Motor neuron (in vitro differentiated cells): ENCODE measurements around the gene TIMM8A. TPM values are rescaled to one million over a fixed set of nuclear protein-coding genes. Genes with fewer than 3 reads are reported as not detected.
"Not testable (repeated sequence)": the region's sequence is repeated elsewhere in the genome, so short reads cannot be mapped to it uniquely, and the experiment has no call there.

Source experiments
- ATAC-seq, 8 experiments: fragments of 200-7000 bp; cut with Tn5 transposase; replicated peaks in 6 of 8; 2 replicates each; pipeline ENCODE4 v1.8.0; 2021; ENCODE audit warnings: mild to moderate bottlenecking in 8 of 8, moderate library complexity in 8 of 8
- H3K27ac ChIP-seq, 2 donors: fragments of 250-450 bp; sonication (Bioruptor Pico); 2 replicates each; pipeline ENCODE4 v1.9.0; 2021; ENCODE audit warnings: antibody characterized with exemption in 2 of 2, mild to moderate bottlenecking in 2 of 2, moderate library complexity in 1 of 2
- H3K4me1 ChIP-seq, 2 donors: fragments of 250-450 bp; sonication (Bioruptor Pico); replicated peaks in 1 of 2; 2 replicates each; pipeline ENCODE4 v1.6.1; 2021; ENCODE audit warnings: antibody characterized with exemption in 2 of 2, mild to moderate bottlenecking in 2 of 2, moderate library complexity in 1 of 2
- H3K4me3 ChIP-seq, 5 donors: fragments of 250-450 bp; sonication (Bioruptor Pico); 2 replicates each; pipeline ENCODE4 v1.9.0; 2021; ENCODE audit warnings: antibody characterized with exemption in 5 of 5, mild to moderate bottlenecking in 5 of 5, moderate library complexity in 4 of 5
- WGBS, 10 experiments: fragments of 450-650 bp; shearing (Covaris generic); methylation state at CpG; one replicate each; pipeline ENCODE4 v1.0.0; 2022; 5-methylcytosine and 5-hydroxymethylcytosine counted together
- in situ Hi-C, 9 experiments: fragments of 400-800 bp; cut with MboI; loops; one replicate each; pipeline ENCODE4 v1.15.0; 2021; ENCODE audit warnings: low sequenced_read_pairs in 9 of 9, low pct_unique_long_range_greater_than_20kb in 2 of 9; ENCODE audit not compliant: unreplicated experiment in 9 of 9
- total RNA-seq, 8 experiments: library from RNA; unstranded; fragments of 300-600 nt; gene quantifications; 2 replicates each; pipeline versions ENCODE4 v1.2.3 to v1.2.4, GENCODE V29; 2022

The TIMM8A gene
- total RNA-seq, 8 experiments from 2014 or later: 7.2 to 30.0 (median 12.6) TPM

- 58 to 100% (median 94%) methylated on average over 1 to 4 of the region's 4 CpGs; no CpG with 5 or more reads in 3 of the 10 experiments for WGBS, 10 experiments
- in situ Hi-C loops: no loop called here
- Histone ChIP-seq H3K27ac (no peak overlapping the region), H3K4me3 (no peak overlapping the region), H3K4me1 (no peaks in the 10 kb centered on the region)
- no peak for ATAC-seq
Measured at GRCh38 chrX:101337776-101338271, 10.7 kb downstream of the TIMM8A start.

- ATAC-seq, H3K4me3 ChIP-seq, H3K4me1 ChIP-seq, in situ Hi-C loops, H3K27ac ChIP-seq: not testable (repeated sequence)
- WGBS, 10 experiments: 60 to 90% (median 80%) methylated on average over 1 to 6 of the region's 7 CpGs; no CpG with 5 or more reads in 5 of the 10 experiments
Measured at GRCh38 chrX:101334310-101334709, 14.2 kb downstream of the TIMM8A start.

DNA sequence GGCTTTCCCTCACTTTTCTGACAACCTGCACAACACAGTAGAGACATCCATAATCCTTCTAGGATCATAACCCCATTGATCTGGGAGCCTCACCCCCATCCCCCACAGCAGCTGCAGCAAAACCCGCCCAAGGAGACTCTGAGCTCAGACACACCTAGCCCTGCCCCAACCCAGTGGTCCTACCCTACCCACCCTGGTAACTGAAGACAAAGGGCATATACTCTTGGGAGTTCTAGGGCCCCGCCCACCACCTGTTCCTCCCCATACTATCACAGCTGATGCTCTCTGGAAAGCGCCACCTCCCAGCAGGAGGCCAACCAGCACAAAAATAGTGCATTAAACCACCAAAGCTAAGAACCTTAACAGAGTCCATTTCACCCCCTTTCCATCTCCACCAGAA is 21.9 kb downstream of the TIMM8A start:
- H3K4me3 ChIP-seq, H3K4me1 ChIP-seq, ATAC-seq, in situ Hi-C loops, H3K27ac ChIP-seq: not testable (repeated sequence)
- 43% methylated on average over 1 of the region's 3 CpGs; no CpG with 5 or more reads in 9 of the 10 experiments for whole genome bisulfite sequencing, 10 experiments

GRCh38 chrX:101303790-101304189 is 44.8 kb downstream of the TIMM8A start:
- WGBS, 10 experiments: 17 to 100% (median 73%) methylated on average over 1 of the region's 1 CpG; no CpG with 5 or more reads in 6 of the 10 experiments
- in situ Hi-C loops: no loop called here

More at GRCh38 chrX:101303790-101304189, 44.8 kb downstream of the TIMM8A start:
- H3K4me1 ChIP-seq: no peaks in the 10 kb centered on the region
- no peak overlapping the region for H3K27ac ChIP-seq
- no peak for ATAC-seq
- H3K4me3 ChIP-seq: no peak overlapping the region

Other genes starting within 250 kb of the TIMM8A start
- gene DRP2, start 129.0 kb downstream of the TIMM8A start, total RNA-seq: 1 to 10 TPM in 5 of 8 experiments, under 1 TPM in 2, not detected in 1; 0.27 to 5.3 (median 1.9) TPM
- 1 to 10 TPM in 1 of 8 experiments, under 1 TPM in 7; 0.07 to 1.7 (median 0.22) TPM for gene TAF7L, start 57.4 kb downstream of the TIMM8A start, total RNA-seq
- gene BTK, start 37.4 kb upstream of the TIMM8A start, total RNA-seq: 1 to 10 TPM in 4 of 8 experiments, under 1 TPM in 4; 0.16 to 1.2 (median 0.81) TPM
- 1,000 to 10,000 TPM; 2,585 to 5,365 (median 3,457) TPM for gene RPL36A, start 42.3 kb upstream of the TIMM8A start, total RNA-seq
- gene GLA, start 59.2 kb upstream of the TIMM8A start, total RNA-seq: 10 to 100 TPM; 15.7 to 72.8 (median 26.8) TPM
- gene HNRNPH2, start 59.5 kb upstream of the TIMM8A start, total RNA-seq: 10 to 100 TPM; 53.6 to 97.9 (median 78.7) TPM
- gene ARMCX4, start 136.7 kb upstream of the TIMM8A start, total RNA-seq: 10 to 100 TPM in 4 of 8 experiments, 1 to 10 TPM in 4; 3.2 to 21.7 (median 9.6) TPM
- 10 to 100 TPM in 7 of 8 experiments, under 1 TPM in 1; 0.94 to 68.3 (median 45.7) TPM for gene ARMCX1, start 201.8 kb upstream of the TIMM8A start, total RNA-seq